GM19035 (cell line): ENCODE data around the gene LCN9.

Experiments used
- ATAC-seq: cut with Tn5 transposase; IDR thresholded peaks from one replicate; pipeline ENCODE4 v1.9.1; 2021; ENCODE audit not compliant: unreplicated experiment

LCN9 gene

DNA sequence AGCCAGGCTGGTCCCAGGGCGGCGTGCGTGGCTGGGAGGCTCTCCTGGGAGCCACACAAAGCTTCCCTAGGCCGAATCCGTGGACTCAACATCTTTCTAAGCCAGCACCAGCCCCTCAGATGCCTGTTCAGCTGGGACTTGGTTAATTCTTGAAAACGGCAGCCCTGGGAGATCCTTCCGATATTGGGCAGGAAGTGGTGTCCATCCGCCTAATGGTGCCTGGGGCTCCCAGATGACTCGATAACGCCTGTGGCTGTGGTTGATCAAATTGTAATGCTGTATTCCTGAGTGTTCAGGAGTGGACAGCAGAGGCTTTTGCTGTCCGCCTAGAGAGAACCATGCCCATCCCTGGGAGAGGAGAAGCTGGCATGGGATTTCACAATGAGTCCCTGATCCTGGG is 52.9 kb downstream of the LCN9 start:
- no peak for ATAC-seq
